ENCODE measurements around the gene OR10R2. TPM values are rescaled to one million over a fixed set of nuclear protein-coding genes. Genes with fewer than 3 reads are reported as not detected.

The OR10R2 gene
- total RNA-seq, 1 experiment from 2014 or later, result not detected

GRCh38 chr1:158509471-158510156 lies 37.6 kb downstream of the OR10R2 start:
- Histone ChIP-seq H3K23ac (ENCODE audit: insufficient read length, low read depth, low read length) (no peak overlapping the region), H3K27me3 (ENCODE audit: insufficient read depth, low read length) (no peaks in the 10 kb centered on the region), H3K4me1 (ENCODE audit: insufficient read depth, low read length) (no peaks in the 10 kb centered on the region), H2AK5ac (ENCODE audit: insufficient read length, low read length) (no peak overlapping the region), H4K91ac (ENCODE audit: insufficient read length, low read depth, low read length) (no peak overlapping the region), H3K79me2 (ENCODE audit: insufficient read depth, low read length) (no peaks in the 10 kb centered on the region), H3K4ac (ENCODE audit: low read depth, low read length) (no peak overlapping the region), H2AFZ (ENCODE audit: low read length) (no peak overlapping the region), H3K23me2 (ENCODE audit: insufficient read length, low read depth, low read length, poor library complexity, severe bottlenecking) (no peaks in the 10 kb centered on the region), H3K27ac (ENCODE audit: insufficient read length, low read depth, low read length) (no peak overlapping the region), H3K9me3 (ENCODE audit: control insufficient read depth, low read depth, low read length) (no peaks in the 10 kb centered on the region), H3K18ac (ENCODE audit: insufficient read length, low read depth, low read length) (no peak overlapping the region), H3K14ac (ENCODE audit: insufficient read depth, low read length) (no peak overlapping the region), H4K20me1 (ENCODE audit: control insufficient read depth, insufficient read depth, insufficient read length) (no peaks in the 10 kb centered on the region), H3K56ac (ENCODE audit: insufficient read length, low read depth, low read length) (no peak overlapping the region), H2BK5ac (ENCODE audit: insufficient read length, low read length) (no peak overlapping the region), H3T11ph (ENCODE audit: low read length) (no peak overlapping the region), H2BK120ac (ENCODE audit: low read depth, low read length, poor library complexity, severe bottlenecking) (no peak overlapping the region), H2BK12ac (ENCODE audit: insufficient read length, low read depth, low read length) (no peak overlapping the region), H4K5ac (ENCODE audit: insufficient read length, low read depth, low read length) (no peak overlapping the region), H3K9ac (ENCODE audit: extremely low read depth, insufficient read length, low read length) (no peak overlapping the region), H2BK20ac (ENCODE audit: low read depth, low read length, poor library complexity, severe bottlenecking) (no peak overlapping the region), H3K79me1 (ENCODE audit: insufficient read depth, low read depth, low read length, poor library complexity, severe bottlenecking) (no peaks in the 10 kb centered on the region), H4K8ac (replicated peaks; ENCODE audit: insufficient read length, low read depth, low read length) (no peak overlapping the region), H2BK15ac (ENCODE audit: low read depth, low read length) (no peak overlapping the region), H3K4me2 (ENCODE audit: insufficient read depth, insufficient read length, low read length) (no peak overlapping the region)
- H3K27me3 Mint-ChIP-seq (ENCODE audit: low read depth), result no peaks in the 10 kb centered on the region
- no peaks in the 10 kb centered on the region for H3K36me3 Mint-ChIP-seq (ENCODE audit: insufficient read depth in 1 of 3, low read depth in 3 of 3)
- H3K4me1 Mint-ChIP-seq, result peaks cover 2 to 6% of the 10 kb centered on the region in 2 experiments; a peak in 3 of 4 replicates
- no CpG with 5 or more reads among the region's 4 CpGs for WGBS (ENCODE audit: extremely low coverage, insufficient read length, low lambda C conversion rate)
- peak overlapping the region in 1 of 3 experiments; percentile 73; a peak in 1 of 7 replicates for H3K27ac Mint-ChIP-seq
- H3K9me3 Mint-ChIP-seq, result no peaks in the 10 kb centered on the region
- TF ChIP-seq, protein P1, sequence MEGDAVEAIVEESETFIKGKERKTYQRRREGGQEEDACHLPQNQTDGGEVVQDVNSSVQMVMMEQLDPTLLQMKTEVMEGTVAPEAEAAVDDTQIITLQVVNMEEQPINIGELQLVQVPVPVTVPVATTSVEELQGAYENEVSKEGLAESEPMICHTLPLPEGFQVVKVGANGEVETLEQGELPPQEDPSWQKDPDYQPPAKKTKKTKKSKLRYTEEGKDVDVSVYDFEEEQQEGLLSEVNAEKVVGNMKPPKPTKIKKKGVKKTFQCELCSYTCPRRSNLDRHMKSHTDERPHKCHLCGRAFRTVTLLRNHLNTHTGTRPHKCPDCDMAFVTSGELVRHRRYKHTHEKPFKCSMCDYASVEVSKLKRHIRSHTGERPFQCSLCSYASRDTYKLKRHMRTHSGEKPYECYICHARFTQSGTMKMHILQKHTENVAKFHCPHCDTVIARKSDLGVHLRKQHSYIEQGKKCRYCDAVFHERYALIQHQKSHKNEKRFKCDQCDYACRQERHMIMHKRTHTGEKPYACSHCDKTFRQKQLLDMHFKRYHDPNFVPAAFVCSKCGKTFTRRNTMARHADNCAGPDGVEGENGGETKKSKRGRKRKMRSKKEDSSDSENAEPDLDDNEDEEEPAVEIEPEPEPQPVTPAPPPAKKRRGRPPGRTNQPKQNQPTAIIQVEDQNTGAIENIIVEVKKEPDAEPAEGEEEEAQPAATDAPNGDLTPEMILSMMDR (conservative IDR thresholded peaks at IDR 0.05), result no peak
- no peak for DNase-seq
- H3K4me3 Mint-ChIP-seq, result no peak overlapping the region

All from H9 (cell line).